ELR (cell line): ENCODE measurements around the gene SLC4A8.
A peak's percentile ranks its signal among the peaks of the same experiment; 100 is the strongest.

Experiments
- DNase-seq: peaks from one replicate; pipeline ENCODE4 v3.0.0-alpha.2; 2015; ENCODE audit warnings: low read depth

Gene SLC4A8

DNA sequence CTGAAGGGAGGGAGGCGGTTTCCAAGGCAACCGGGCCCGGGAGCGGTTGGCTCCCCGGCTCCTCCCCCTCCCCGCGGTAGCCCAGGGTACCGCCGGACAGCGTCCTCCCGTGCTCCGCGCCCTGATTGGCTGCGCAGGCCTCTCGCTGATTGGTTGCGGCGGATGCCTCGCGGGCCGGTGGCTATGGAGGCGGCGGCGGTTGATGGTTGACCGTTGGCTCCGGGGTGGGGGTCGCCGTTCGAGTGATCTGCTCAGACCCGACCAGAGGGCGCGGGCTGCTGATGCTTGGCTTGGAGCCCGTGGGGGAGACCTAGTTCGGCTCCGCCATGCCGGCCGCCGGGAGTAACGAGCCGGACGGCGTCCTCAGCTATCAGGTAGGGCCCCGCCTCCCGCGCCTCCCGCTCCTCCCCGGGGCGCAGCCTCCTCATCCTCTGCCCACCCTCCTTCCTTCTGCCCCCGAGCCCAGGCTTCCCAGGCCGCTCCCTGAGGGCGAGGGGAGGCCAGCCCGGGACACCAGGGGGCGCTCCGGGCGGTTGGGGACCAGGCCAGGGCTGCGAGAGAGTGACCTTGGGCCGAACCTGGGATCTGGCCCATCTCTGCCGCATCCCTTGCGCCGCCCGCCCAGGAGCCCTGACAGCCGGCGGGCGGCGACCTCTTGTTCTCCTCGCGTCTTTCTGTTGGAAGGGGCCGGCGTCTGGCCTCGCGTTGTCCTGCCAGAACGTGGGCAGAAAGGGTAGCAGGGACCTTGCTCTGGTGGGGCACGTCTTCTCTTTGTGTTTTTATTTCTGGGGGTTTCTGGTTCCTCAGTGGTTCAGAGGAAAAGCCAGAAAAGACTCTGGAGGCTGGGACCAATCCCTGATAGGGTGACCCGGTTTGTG lies at the start of gene SLC4A8:
Gene SLC4A8, plus strand, starts transcription at position 170 of the 878 bp plus-strand sequence. Its CDS starts 157 bp downstream, at position 327.
- peak; percentile 94 for DNase-seq

- DNase-seq: no peak
These were observed 49.8 kb upstream of the SLC4A8 start for GRCh38 chr12:51374856-51375255.

DNA sequence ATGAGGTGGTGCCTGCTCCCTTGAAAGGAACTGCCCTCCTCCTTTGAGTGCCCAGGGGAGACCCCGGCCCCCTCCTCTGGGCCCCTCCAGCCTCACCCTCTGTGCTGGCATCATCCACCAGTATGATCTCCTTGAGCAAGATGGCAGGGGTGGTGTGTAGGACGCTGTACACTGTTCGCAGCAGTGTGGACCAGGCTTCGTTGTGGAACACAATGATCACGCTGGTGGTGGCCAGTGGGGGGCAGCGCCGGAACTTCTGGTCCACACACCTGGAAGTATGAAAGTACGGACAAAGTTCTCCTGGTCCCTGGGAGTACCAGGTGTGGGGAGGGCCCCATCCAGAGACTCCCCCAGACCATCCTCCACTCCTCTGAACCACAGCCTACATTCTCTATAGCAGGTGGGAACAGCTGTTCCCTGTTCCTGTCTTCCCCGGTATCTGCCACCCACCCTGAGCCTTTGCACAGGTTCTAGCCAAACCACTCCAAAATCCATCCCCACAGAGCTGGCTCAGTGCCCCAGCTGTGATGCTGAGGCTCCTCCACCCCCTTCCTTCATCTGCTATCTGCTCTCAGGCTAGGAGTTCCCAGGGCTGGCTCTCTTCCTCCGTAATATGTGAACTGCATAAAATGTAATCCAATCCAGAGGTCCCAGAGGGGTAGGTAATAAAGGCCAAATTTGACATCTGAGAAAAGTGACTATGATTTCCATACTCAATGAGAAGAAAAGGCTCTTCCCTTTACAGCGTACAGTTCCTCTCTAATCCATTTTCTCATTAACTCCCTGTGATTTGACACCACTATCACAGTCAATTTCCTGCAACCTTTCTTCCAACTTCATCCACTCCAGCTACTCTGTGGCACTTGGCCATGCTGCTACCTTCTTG lies 47.3 kb upstream of the SLC4A8 start:
- DNase-seq: no peak

GRCh38 chr12:51378749-51379148 lies 45.9 kb upstream of the SLC4A8 start:
- DNase-seq: no peak

GRCh38 chr12:51379571-51379970 lies 45.1 kb upstream of the SLC4A8 start:
- no peak for DNase-seq

DNA sequence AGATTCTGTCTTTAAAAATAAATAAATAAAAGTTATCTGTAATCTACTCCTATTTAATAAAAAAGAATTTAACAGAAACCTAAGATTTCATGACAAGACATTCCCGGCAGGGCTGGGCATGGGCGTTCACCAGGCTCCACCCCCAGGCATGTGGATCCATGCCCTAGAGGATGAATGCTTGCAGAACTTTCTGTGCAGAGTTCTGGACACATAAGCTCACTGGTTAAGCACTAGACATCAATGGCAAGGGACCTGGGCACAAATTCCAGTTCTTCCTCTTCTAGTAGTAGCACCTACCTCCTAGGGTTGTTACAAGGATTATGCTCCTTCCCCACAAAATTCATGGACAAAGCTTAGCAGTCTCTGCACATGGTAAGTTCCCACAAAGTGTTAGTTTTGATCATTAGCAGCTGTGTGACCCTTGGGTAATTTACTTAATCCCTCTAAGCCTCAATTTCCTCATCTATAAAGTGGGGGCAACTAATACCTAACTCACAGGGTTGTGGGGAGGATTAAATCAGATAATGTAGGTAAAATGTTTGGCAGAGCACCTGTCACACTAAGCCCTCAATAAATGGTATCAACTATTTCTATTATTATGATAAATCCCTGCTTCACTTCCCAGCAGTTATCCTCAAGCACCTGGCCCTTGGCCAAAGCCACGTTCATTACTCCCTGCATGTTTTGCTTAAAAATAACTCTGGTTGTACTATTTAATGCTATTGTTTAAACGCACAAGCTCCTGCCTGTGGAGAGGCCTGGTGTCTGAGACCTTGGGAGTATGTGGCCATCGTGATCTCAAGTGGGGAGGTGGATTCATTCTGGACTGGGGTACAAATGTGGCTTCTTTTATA lies 43.2 kb upstream of the SLC4A8 start:
- no peak for DNase-seq

DNA sequence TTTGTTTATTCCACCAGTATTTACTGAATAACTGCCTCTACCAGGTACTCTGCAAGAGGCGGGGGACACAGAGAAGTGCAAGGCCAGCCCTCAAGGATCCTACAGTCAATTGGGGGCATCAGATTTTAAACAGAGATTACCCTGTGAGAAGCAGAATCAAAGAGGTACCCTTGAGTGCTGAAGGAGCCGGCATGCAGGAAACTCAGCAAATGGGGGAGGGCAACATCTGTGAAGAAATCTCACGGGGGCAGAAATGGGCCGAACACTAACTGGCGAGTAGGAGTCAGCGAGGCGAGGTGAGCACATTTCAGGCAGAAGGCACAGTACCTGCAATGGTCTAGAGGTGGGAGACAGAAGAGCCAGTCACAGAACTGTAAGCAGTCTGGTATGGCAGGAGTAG lies 42.5 kb upstream of the SLC4A8 start:
- DNase-seq: no peak

DNA sequence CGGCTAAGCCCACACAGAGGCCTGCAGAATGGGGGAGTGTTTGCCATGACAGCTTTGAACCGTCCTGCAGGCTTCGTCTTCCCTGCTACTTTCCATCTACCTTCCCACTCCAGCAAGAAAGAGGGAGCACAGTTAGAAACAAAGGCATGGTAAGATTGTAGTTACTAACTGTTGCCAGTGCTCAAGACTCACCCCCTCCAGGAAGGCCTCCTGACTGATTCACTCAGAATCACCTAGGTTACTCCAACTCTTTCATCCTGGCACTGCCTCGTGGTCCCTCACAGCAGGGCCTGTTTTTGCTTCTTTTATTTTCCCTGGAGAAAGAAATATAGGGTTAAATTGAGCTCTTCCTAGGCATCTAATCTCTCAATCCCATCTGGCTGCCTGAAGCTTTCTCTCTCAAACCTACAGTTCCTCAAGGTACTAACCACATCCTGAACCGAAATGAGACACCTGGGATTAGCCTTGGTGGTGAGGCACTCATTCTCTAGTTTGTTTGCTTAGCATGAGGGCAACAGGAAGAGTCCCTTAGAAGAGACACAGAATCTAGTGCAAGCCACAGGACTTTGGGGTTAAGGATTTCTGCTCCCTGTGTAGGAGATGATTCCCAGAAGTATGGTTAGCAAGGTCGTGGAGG lies 41.2 kb upstream of the SLC4A8 start:
- DNase-seq: no peak

- no peak for DNase-seq
These were observed 38.3 kb upstream of the SLC4A8 start for GRCh38 chr12:51386351-51386750.

DNA sequence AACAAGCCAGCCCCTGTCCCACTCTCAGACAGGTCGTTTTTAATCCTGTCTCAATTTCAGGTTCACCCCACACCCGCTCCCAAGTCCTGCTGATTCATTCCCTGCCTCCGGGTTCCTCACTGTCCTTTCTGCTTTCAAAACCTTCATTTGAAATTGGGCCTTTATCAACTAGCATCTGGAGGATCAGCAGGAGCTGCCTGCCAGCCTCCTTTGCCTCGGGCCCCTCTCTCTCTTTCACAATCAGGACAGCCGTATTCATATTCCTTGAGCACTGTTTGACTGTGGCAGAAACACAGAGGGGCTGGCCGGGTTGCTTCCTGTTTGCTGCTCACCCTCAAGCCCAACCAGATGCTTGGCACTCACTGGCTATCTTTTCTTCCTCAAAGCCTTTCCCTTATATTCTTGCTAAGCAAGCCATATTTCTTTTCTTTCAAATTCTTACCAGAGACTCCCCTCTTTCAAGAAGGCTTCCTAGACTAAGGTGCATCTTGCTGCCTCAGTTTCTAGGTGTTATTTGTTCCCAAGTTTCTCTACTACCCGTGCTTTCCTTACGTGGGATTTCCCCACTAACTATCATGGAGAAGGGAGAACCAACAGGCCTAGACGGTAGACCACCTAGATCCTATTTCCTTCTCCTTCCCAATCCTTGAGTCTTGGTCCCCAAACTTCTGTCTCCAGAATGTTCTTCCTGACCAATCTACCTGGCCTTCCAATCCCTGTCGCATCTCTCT lies 36.4 kb upstream of the SLC4A8 start:
- DNase-seq: peak; percentile 68

- DNase-seq: no peak
These were observed 35.8 kb upstream of the SLC4A8 start for GRCh38 chr12:51388846-51389245.

DNA sequence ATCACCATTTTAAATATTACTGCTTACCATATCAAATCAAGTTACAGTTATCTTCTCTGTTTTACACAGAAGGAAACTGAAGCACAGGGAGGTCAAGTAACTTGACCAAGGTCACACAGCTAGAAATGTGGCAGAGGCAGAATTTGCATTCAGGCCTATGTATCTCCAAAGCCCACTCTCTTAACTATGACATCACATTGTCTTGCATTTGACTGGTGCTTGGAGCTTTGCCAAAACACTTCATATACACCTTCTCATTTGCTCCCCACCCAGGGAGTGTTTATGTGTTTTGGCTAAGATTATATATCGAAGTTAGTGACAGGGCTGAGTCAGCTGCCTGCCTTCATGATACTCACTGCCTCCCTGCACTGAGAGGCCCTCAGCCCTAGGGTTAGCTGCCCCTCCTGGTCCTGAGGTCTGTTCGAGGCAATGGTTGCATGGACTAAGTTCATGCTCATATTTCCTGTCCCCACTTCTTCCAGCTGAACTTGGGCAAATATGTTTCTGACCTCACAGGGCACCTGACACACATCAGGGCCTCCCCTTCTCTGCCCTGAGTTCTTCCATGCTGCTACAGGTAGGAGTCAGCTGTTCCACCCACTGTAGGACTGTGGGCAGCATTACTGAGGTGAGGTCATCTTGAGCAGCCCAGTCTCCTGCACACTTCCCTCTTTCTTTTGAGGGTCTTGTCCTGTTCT lies 35.2 kb upstream of the SLC4A8 start:
- DNase-seq: peak; percentile 77

DNA sequence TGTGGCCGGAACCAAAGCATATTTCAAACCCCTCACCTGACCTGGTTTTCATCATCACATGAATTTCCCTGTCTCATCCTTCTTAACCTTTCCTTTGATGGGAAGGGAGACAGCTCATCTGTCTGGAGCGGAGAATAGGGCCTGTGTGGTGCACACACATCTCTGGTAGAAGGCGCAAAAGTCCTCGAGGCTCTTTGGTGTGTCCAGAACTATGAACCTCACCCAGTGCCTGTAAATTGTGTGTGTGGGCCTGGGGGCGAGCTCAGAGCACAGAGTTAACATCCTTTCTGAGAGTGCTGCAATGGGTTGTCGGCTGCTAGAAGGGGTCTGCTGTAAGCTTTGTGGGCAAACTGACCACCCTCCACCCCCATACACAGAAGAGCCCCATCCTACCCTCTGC lies 34.2 kb upstream of the SLC4A8 start:
- DNase-seq: peak; percentile 36

- DNase-seq: peak; percentile 48
These were observed 33.7 kb upstream of the SLC4A8 start for GRCh38 chr12:51390891-51391282.

DNA sequence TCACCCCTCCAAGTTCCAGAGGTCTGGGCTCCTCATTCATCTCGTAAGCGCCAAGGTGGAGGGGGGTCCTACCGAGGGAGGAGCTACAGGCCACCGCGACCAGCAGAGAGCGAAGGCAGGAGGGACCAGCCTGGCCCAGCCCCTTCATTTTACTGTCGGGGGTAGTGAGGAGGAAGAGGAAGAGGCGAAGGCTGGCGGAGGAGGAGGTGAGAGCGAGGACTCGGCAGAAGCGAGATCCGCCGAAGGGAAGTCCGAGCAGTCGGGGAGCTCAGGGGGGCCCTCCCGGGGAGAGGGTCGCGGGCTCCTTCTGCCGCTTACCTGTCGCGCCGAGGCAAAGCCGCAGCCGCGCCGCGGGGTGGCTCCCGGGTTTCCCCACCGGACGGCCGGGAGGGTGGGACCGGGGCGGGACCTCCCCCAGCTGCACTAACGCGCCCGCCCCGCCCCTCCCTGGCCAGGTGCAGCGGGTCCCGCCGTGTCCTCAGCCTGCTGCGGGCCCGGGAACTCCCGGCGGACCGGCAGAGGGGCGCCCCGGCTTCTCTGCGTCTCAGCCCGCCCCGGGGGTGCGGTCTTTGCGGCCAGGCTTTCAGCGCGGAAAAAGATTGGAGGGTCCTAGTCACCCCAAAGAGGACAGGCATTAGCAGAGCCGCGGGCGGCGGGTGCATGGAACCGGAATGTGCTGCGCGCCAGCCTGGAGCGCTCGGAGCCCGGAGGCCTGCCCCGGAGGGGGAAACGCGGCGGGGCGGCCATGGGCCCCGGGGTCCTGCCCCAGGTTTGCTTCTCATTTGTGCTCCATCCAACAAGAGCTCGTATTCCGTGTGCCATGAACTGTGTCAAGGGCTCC lies 33.1 kb upstream of the SLC4A8 start, which contains the start of gene GALNT6:
Gene GALNT6, minus strand, starts transcription at position 124 of the 841 bp plus-strand sequence. CDS start 11,625 bp downstream, outside the sequence.
- peak; percentile 59 for DNase-seq

DNA sequence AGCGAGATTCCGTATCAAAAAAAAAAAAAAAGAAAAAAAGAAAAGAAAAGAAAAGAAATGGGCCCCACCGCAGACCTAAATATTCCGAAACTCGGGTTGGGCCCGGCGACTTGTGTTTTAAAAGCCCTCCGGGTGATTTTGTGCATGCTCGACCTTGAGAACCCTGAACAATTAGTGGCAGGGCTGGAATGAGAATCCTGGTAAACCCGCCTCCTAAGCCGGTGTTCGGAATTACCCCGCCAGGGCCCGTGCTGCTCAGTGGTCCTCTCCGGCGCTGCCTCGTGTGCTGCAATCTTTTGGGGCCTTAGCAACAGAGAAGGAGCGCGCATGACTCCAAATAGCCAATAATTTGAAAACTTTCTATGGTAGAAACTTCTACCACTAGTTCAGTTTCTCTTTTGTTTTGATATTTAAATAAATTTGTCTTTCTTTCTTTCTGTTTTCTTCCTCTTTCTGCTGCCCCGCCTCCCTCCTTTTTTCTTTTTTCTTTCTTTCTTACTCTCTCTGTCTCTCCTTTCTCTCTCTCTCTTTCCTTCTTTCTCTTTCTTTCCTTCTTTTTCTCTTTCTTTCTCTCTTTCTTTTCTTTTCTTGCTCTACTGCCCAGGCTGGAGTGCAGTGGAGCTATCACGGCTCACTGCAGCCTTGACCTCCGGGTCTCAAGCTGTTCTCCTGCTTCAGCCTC lies 31.9 kb upstream of the SLC4A8 start:
- DNase-seq: peak; percentile 76

GRCh38 chr12:51393676-51394545 lies 30.7 kb upstream of the SLC4A8 start:
- peak; percentile 100 for DNase-seq
